NCI-H2227 (cell line): ENCODE measurements around the gene SV2B.

Experiments used
- DNase-seq: peaks from one replicate; lab custom pipeline; 2025; ENCODE audit not compliant: unreplicated experiment; lab: John Stamatoyannopoulos, UW

The SV2B gene

GRCh38 chr15:91184441-91184840 lies 84.4 kb downstream of the SV2B start:
- DNase-seq: no peak

- no peak for DNase-seq
Measured at GRCh38 chr15:91186904-91187656, 87.0 kb downstream of the SV2B start.

- DNase-seq: no peak
Measured at GRCh38 chr15:91192285-91192684, 92.2 kb downstream of the SV2B start.

GRCh38 chr15:91192690-91193377 lies 92.8 kb downstream of the SV2B start:
- peak; percentile 22 for DNase-seq

- DNase-seq: no peak
Measured at GRCh38 chr15:91193378-91193720, 93.3 kb downstream of the SV2B start.

GRCh38 chr15:91196127-91196526 lies 96.1 kb downstream of the SV2B start:
- DNase-seq: no peak

GRCh38 chr15:91196768-91197167 lies 96.7 kb downstream of the SV2B start:
- DNase-seq: no peak

- no peak for DNase-seq
Measured at GRCh38 chr15:91199511-91199910, 99.5 kb downstream of the SV2B start.

- no peak for DNase-seq
Measured at GRCh38 chr15:91200101-91200754, 100.2 kb downstream of the SV2B start.

- no peak for DNase-seq
Measured at GRCh38 chr15:91202510-91203102, 102.5 kb downstream of the SV2B start.

GRCh38 chr15:91203619-91204203 lies 103.7 kb downstream of the SV2B start:
- no peak for DNase-seq

- no peak for DNase-seq
Measured at GRCh38 chr15:91208371-91208770, 108.3 kb downstream of the SV2B start.

- no peak for DNase-seq
Measured at GRCh38 chr15:91209318-91209717, 109.3 kb downstream of the SV2B start.

- no peak for DNase-seq
Measured at GRCh38 chr15:91209726-91210125, 109.7 kb downstream of the SV2B start.

- no peak for DNase-seq
Measured at GRCh38 chr15:91214675-91215590, 114.9 kb downstream of the SV2B start.

- DNase-seq: no peak
Measured at GRCh38 chr15:91216000-91216399, 115.9 kb downstream of the SV2B start.

- no peak for DNase-seq
Measured at GRCh38 chr15:91219206-91219605, 119.1 kb downstream of the SV2B start.

- no peak for DNase-seq
Measured at GRCh38 chr15:91222052-91222451, 122.0 kb downstream of the SV2B start.

- no peak for DNase-seq
Measured at GRCh38 chr15:91223863-91224262, 123.8 kb downstream of the SV2B start.

- peak; percentile 59 for DNase-seq
Measured at GRCh38 chr15:91224755-91225380, 124.8 kb downstream of the SV2B start.
